Endodermal cell (in vitro differentiated cells): ENCODE measurements around the gene ARFIP1. TPM values are rescaled to one million over a fixed set of nuclear protein-coding genes. Genes with fewer than 3 reads are reported as not detected.

Experiments used
- DNase-seq: peaks from one replicate; pipeline ENCODE4 v3.0.0-alpha.2; 2017
- H3K27ac ChIP-seq: 2 replicates; pipeline ENCODE4 v1.5.1; 2013; ENCODE audit warnings: mild to moderate bottlenecking, low read depth, low read length, moderate library complexity
- H3K27me3 ChIP-seq: 2 replicates; pipeline ENCODE4 v1.6.1; 2013; ENCODE audit warnings: mild to moderate bottlenecking, low read length, moderate library complexity; ENCODE audit not compliant: insufficient read depth, control insufficient read depth, poor library complexity, severe bottlenecking
- H3K36me3 ChIP-seq: 2 replicates; pipeline ENCODE4 v1.7.0; 2013; ENCODE audit warnings: mild to moderate bottlenecking, low read length, moderate library complexity; ENCODE audit not compliant: control insufficient read depth, insufficient read depth
- H3K4me1 ChIP-seq: one replicate; pipeline ENCODE4 v1.7.0; 2013; ENCODE audit warnings: low read length; ENCODE audit not compliant: control insufficient read depth, insufficient read depth
- H3K4me3 ChIP-seq: 2 replicates; pipeline ENCODE4 v1.5.1; 2013; ENCODE audit warnings: mild to moderate bottlenecking, low read length, moderate library complexity
- H3K9ac ChIP-seq: 2 replicates; pipeline ENCODE4 v1.6.1; 2013; ENCODE audit warnings: mild to moderate bottlenecking, low read length, moderate library complexity; ENCODE audit not compliant: poor library complexity, severe bottlenecking; ENCODE audit errors: extremely low read depth
- H3K9me3 ChIP-seq: 2 replicates; pipeline ENCODE4 v1.6.1; 2013; ENCODE audit warnings: mild to moderate bottlenecking, low read length, moderate library complexity; ENCODE audit not compliant: control insufficient read depth
- H3K27ac Mint-ChIP-seq: 2 replicates; pipeline ENCODE4 v1.8.0; 2020; ENCODE audit warnings: mixed read lengths
- H3K27me3 Mint-ChIP-seq: 2 replicates; pipeline ENCODE4 v1.8.0; 2021; ENCODE audit warnings: mild to moderate bottlenecking, mixed read lengths; ENCODE audit not compliant: insufficient read depth
- H3K36me3 Mint-ChIP-seq: 2 replicates; pipeline ENCODE4 v1.8.0; 2020; ENCODE audit warnings: low read depth, mixed read lengths
- H3K4me1 Mint-ChIP-seq: 2 replicates; pipeline ENCODE4 v1.8.0; 2020; ENCODE audit warnings: mixed read lengths
- H3K4me3 Mint-ChIP-seq: 2 replicates; pipeline ENCODE4 v1.8.0; 2020; ENCODE audit warnings: mild to moderate bottlenecking, moderate library complexity, mixed read lengths
- H3K9me3 Mint-ChIP-seq: 2 replicates; pipeline ENCODE4 v1.8.0; 2020; ENCODE audit warnings: mild to moderate bottlenecking, mixed read lengths
- CTCF ChIP-seq: fragments of 200-600 bp; sonication (generic); conservative IDR thresholded peaks from 2 replicates; pipeline ENCODE4 v1.5.0; 2021; ENCODE audit warnings: antibody characterized with exemption, mild to moderate bottlenecking
- WGBS, 2 experiments: methylation state at CpG; one replicate each; pipeline versions ENCODE4 v1.1.5 to v1.1.7; 2013; ENCODE audit warnings: missing lambda C conversion rate in 2 of 2, mixed read lengths in 1 of 2; ENCODE audit not compliant: insufficient coverage in 1 of 2, insufficient read length in 1 of 2; 5-methylcytosine and 5-hydroxymethylcytosine counted together
- total RNA-seq, 2 donors: library from RNA; stranded (reverse); fragmentation: NEBNext Ultra II Directional in 1 of 2; extraction: Animal tissue kit (Norgen Biotek cat#: 25700) in 1 of 2; gene quantifications; 2 replicates in 1 of 2; 3 replicates in 1 of 2; pipeline ENCODE4 v1.2.1, GENCODE V29; 2021

The ARFIP1 gene
- total RNA-seq, 2 donors from 2014 or later, result 34.3 to 39.4 TPM

GRCh38 chr4:152771741-152772533 lies 7.8 kb upstream of the ARFIP1 start:
- Histone ChIP-seq H3K27me3 (no peaks in the 10 kb centered on the region), H3K27ac (no peak overlapping the region), H3K4me1 (peaks cover 5% of the 10 kb centered on the region), H3K36me3 (no peaks in the 10 kb centered on the region), H3K9me3 (no peaks in the 10 kb centered on the region), H3K9ac (no peak overlapping the region), H3K4me3 (no peak overlapping the region)
- Mint-ChIP-seq H3K27me3 (no peaks in the 10 kb centered on the region), H3K27ac (no peak overlapping the region), H3K4me3 (no peak overlapping the region), H3K4me1 (peaks cover 10% of the 10 kb centered on the region), H3K9me3 (no peaks in the 10 kb centered on the region), H3K36me3 (peaks cover 3% of the 10 kb centered on the region)
- TF ChIP-seq CTCF, result no peak
- 87 to 100% methylated on average over 1 to 3 of the region's 3 CpGs for WGBS, 2 experiments
- DNase-seq, result no peak

GRCh38 chr4:152773339-152773738 lies 6.4 kb upstream of the ARFIP1 start:
- Histone ChIP-seq H3K9ac (no peak overlapping the region), H3K9me3 (no peaks in the 10 kb centered on the region), H3K4me3 (no peak overlapping the region), H3K36me3 (no peaks in the 10 kb centered on the region), H3K27ac (no peak overlapping the region), H3K4me1 (peaks cover 6% of the 10 kb centered on the region), H3K27me3 (no peaks in the 10 kb centered on the region)
- TF ChIP-seq CTCF, result no peak
- no peak overlapping the region for H3K4me3 Mint-ChIP-seq
- no peak for DNase-seq
- H3K9me3 Mint-ChIP-seq, result no peaks in the 10 kb centered on the region
- peaks cover 18% of the 10 kb centered on the region for H3K4me1 Mint-ChIP-seq
- WGBS, 2 experiments, result 89 to 100% methylated on average over 1 to 2 of the region's 2 CpGs
- H3K27ac Mint-ChIP-seq, result no peak overlapping the region
- H3K36me3 Mint-ChIP-seq, result peaks cover 3% of the 10 kb centered on the region
- no peaks in the 10 kb centered on the region for H3K27me3 Mint-ChIP-seq

- no peak overlapping the region for H3K9ac ChIP-seq
- Mint-ChIP-seq H3K4me3 (no peak overlapping the region), H3K4me1 (peaks cover 24% of the 10 kb centered on the region)
Measured at GRCh38 chr4:152773953-152774352, 5.8 kb upstream of the ARFIP1 start.

More at GRCh38 chr4:152773953-152774352, 5.8 kb upstream of the ARFIP1 start:
- Histone ChIP-seq H3K4me1 (peaks cover 6% of the 10 kb centered on the region), H3K27me3 (no peaks in the 10 kb centered on the region), H3K4me3 (no peak overlapping the region), H3K27ac (no peak overlapping the region), H3K36me3 (no peaks in the 10 kb centered on the region), H3K9me3 (no peaks in the 10 kb centered on the region)
- DNase-seq, result no peak
- TF ChIP-seq CTCF, result no peak
- Mint-ChIP-seq H3K36me3 (peaks cover 3% of the 10 kb centered on the region), H3K9me3 (no peaks in the 10 kb centered on the region), H3K27ac (no peak overlapping the region), H3K27me3 (no peaks in the 10 kb centered on the region)
- WGBS, 2 experiments, result 93 to 100% methylated on average over 1 of the region's 1 CpG
